ENCODE measurements around the gene FADS1. TPM values are rescaled to one million over a fixed set of nuclear protein-coding genes. Genes with fewer than 3 reads are reported as not detected.
A peak's percentile ranks its signal among the peaks of the same experiment; 100 is the strongest.

FADS1 gene
- polyA plus RNA-seq (2012; ENCODE audit: insufficient read depth, insufficient read length, low read depth): 29.5 TPM

DNA sequence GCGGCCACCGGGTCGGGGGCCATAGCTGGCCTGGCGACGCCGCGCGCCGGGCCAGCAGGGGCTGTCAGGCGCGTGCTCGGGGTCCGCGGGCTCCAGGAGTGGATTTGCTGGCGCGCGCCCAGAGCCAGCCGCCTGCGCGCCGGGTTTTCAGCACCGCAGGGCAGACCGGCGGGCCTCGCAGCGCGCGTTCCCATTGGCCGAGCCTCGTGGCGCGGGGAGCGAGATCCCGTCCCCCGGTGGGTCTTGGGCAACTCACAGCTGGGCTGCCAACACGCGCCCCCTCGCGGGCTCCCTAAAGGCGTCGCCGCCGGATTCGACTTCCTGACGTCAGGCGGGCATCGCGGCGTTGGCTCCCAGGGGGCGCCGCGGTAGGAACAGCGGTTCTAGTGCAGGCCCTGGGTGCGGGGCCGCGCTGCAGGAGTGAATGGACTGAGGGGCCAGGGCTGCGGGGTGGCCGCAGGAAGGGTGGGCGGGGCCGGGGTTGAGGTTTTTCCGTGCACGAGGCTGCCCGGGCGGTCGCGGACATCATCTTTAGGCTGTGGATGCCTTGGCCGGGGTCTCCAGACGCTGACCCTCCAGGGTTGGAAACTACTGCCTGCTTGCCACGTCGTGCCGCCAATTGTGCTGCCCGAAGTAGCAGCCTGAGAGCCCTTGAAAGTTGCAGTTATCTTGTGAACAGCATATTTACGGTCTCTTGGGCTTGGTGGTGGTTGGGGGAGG, at the start of gene FADS1:
Gene FADS1, minus strand, starts transcription at position 268 of the 720 bp plus-strand sequence. Its CDS starts 74 bp downstream, at position 194.
- no peaks in the 10 kb centered on the region for H3K4me1 ChIP-seq
- H3K9me3 ChIP-seq: no peaks in the 10 kb centered on the region
- H3K36me3 ChIP-seq: peaks cover 21% of the 10 kb centered on the region
- DNase-seq: peak; percentile 96
- H3K27me3 ChIP-seq: no peaks in the 10 kb centered on the region
- H3K4me3 ChIP-seq (ENCODE audit: low read depth, low read length): peak within 1 kb of the TSS; percentile 81
- TF ChIP-seq, protein P1, sequence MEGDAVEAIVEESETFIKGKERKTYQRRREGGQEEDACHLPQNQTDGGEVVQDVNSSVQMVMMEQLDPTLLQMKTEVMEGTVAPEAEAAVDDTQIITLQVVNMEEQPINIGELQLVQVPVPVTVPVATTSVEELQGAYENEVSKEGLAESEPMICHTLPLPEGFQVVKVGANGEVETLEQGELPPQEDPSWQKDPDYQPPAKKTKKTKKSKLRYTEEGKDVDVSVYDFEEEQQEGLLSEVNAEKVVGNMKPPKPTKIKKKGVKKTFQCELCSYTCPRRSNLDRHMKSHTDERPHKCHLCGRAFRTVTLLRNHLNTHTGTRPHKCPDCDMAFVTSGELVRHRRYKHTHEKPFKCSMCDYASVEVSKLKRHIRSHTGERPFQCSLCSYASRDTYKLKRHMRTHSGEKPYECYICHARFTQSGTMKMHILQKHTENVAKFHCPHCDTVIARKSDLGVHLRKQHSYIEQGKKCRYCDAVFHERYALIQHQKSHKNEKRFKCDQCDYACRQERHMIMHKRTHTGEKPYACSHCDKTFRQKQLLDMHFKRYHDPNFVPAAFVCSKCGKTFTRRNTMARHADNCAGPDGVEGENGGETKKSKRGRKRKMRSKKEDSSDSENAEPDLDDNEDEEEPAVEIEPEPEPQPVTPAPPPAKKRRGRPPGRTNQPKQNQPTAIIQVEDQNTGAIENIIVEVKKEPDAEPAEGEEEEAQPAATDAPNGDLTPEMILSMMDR (IDR thresholded peaks at IDR 0.05; ENCODE audit: low read depth, low read length): peak; percentile 46

DNA sequence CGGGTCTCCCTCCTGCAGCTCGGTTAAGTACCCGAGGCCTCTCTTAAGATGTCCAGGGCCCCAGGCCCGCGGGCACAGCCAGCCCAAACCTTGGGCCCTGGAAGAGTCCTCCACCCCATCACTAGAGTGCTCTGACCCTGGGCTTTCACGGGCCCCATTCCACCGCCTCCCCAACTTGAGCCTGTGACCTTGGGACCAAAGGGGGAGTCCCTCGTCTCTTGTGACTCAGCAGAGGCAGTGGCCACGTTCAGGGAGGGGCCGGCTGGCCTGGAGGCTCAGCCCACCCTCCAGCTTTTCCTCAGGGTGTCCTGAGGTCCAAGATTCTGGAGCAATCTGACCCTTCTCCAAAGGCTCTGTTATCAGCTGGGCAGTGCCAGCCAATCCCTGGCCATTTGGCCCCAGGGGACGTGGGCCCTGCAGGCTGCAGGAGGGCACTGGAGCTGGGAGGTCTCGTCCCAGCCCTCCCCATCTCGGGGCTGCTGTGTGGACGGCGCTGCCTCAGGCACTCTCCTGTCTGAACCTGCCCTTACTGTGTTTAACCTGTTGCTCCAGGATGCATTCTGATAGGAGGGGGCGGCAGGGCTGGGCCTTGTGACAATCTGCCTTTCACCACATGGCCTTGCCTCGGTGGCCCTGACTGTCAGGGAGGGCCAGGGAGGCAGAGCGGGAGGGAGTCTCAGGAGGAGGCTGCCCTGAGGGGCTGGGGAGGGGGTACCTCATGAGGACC, 49.6 kb upstream of the FADS1 start:
- no peaks in the 10 kb centered on the region for H3K36me3 ChIP-seq
- no peaks in the 10 kb centered on the region; the same call in 1 of the 2 replicates for H3K4me1 ChIP-seq
- TF ChIP-seq, protein P1 (IDR thresholded peaks at IDR 0.05; ENCODE audit: low read depth, low read length): no peak
- DNase-seq: no peak
- H3K4me3 ChIP-seq (ENCODE audit: low read depth, low read length): no peak overlapping the region
- no peaks in the 10 kb centered on the region for H3K9me3 ChIP-seq
- H3K27me3 ChIP-seq: no peaks in the 10 kb centered on the region

DNA sequence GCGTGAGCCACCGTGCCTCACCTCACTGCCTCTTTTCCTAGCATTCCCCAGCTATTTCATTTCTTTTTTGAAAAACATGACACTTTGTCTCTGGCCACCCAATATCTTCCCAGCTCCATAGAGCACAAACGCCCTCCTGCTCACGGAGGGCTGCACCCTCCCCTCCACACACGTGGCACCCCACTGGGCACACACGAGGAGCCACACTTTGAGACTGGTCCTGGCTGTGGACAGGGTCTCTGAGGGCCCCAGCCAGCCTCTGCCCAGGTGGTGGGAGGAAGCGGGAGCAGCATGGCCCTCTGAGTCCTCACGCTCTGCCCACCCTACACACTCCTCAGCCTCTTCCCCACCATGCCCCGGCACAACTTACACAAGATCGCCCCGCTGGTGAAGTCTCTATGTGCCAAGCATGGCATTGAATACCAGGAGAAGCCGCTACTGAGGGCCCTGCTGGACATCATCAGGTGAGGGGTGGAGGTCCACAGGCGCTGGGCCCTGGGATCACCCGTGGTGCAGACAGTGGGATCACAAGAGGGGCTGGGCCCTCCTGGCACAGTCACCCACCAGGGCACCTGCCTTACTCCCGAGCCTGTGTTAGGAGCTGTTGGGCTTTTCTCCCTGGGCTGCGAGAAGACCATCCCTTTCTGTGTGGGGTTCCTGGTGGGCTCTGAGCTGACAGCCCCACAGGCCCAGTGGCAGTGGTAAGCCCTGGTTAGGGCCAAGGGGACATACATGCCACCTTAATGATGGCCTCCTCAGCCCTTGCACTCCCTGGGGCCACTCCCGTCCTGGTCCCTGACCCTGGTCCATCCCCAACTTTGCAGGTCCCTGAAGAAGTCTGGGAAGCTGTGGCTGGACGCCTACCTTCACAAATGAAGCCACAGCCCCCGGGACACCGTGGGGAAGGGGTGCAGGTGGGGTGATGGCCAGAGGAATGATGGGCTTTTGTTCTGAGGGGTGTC, 48.3 kb upstream of the FADS1 start:
- no peaks in the 10 kb centered on the region; the same call in 1 of the 2 replicates for H3K4me1 ChIP-seq
- H3K4me3 ChIP-seq (ENCODE audit: low read depth, low read length): no peak overlapping the region
- no peaks in the 10 kb centered on the region for H3K27me3 ChIP-seq
- TF ChIP-seq, protein P1 (IDR thresholded peaks at IDR 0.05; ENCODE audit: low read depth, low read length): no peak
- H3K9me3 ChIP-seq: no peaks in the 10 kb centered on the region
- no peak for DNase-seq
- no peaks in the 10 kb centered on the region; the same call in 1 of the 2 replicates for H3K36me3 ChIP-seq

DNA sequence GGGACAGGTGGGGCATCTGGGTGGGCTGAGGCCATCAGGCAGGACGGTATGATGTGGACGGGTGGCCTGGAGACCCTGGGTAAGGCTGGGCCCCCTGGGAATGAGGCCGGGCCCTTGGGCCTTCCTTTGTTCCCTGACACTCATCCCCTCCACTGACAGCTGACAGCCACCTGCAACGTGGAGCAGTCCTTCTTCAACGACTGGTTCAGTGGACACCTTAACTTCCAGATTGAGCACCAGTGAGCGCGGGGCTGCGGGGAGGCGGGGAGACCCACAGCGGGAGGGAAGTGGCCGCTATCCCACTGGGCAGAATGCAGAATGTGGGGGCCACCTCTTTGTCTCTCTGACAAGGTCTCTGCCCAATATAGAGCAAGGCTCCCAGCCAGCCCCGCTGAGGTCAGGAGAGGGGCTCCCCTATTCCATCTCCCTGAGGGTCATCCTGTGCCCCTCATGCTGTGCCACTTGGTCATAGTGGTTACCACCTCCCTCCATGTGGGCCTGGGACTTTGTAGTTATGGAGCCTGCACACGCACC, 46.8 kb upstream of the FADS1 start:
- Histone ChIP-seq H3K9me3 (no peaks in the 10 kb centered on the region), H3K36me3 (no peaks in the 10 kb centered on the region; the same call in 1 of the 2 replicates), H3K4me1 (no peaks in the 10 kb centered on the region), H3K4me3 (ENCODE audit: low read depth, low read length) (no peak overlapping the region), H3K27me3 (no peaks in the 10 kb centered on the region)
- TF ChIP-seq, protein P1 (IDR thresholded peaks at IDR 0.05; ENCODE audit: low read depth, low read length): no peak
- no peak for DNase-seq

DNA sequence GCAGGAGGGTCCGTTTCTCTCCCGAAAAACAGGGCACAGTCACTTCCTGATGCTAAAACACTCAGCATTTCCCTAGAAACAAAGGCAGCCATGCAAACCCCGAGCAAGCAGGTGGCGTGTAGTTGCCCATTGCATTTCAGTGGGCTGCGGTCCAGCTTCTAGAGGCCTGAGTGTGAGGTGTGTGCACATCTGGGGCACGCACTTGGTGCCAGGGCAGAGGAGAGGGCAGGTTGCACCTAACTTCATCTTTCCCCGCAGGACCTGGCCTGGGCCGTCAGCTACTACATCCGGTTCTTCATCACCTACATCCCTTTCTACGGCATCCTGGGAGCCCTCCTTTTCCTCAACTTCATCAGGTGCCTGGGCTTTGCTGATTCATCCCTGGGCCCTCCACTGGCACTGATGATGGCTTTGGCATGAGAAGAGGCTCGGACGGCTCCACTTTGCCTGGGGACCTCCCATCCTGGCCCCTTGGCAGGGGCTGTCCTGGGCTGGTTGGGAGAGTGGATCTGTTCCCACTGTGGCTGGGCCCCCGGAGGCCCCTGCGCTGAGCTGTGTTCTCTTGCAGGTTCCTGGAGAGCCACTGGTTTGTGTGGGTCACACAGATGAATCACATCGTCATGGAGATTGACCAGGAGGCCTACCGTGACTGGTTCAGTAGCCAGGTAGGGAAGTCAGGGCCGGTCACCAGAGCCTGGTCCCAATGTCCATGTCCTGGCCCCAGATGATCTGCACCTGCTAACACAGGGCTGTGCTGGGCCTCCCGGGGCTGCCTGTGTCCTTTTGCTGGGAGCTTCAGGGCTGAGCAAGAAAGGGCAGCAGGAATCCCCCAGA, 46.1 kb upstream of the FADS1 start:
- H3K4me3 ChIP-seq (ENCODE audit: low read depth, low read length): no peak overlapping the region
- no peaks in the 10 kb centered on the region for H3K4me1 ChIP-seq
- H3K27me3 ChIP-seq: no peaks in the 10 kb centered on the region
- no peaks in the 10 kb centered on the region; the same call in 1 of the 2 replicates for H3K36me3 ChIP-seq
- H3K9me3 ChIP-seq: no peaks in the 10 kb centered on the region
- no peak for DNase-seq
- TF ChIP-seq, protein P1 (IDR thresholded peaks at IDR 0.05; ENCODE audit: low read depth, low read length): no peak
